Brain microvascular endothelial cell (primary cell): Measurements from ENCODE around the gene CPZ.

Source experiments
- DNase-seq: peaks from one replicate; pipeline ENCODE4 v3.0.0-alpha.2; 2020
- H3K27ac ChIP-seq: fragments of 250-450 bp; sonication (Bioruptor Pico); 2 replicates; pipeline ENCODE4 v1.5.1; 2020; ENCODE audit warnings: mild to moderate bottlenecking, moderate library complexity
- H3K27me3 ChIP-seq: fragments of 250-450 bp; sonication (Bioruptor Pico); replicated peaks from 2 replicates; pipeline ENCODE4 v1.5.1; 2020; ENCODE audit warnings: mild to moderate bottlenecking
- H3K36me3 ChIP-seq: fragments of 250-450 bp; sonication (Bioruptor Pico); replicated peaks from 2 replicates; pipeline ENCODE4 v1.5.1; 2020; ENCODE audit warnings: mild to moderate bottlenecking
- H3K4me3 ChIP-seq: 2 replicates; pipeline ENCODE4 v1.5.1; 2011; ENCODE audit warnings: low read depth, mild to moderate bottlenecking, control low read depth, low read length, moderate library complexity
- CTCF ChIP-seq: IDR thresholded peaks from 2 replicates; pipeline ENCODE4 v1.5.1; 2011; ENCODE audit warnings: low read depth, mild to moderate bottlenecking, moderate library complexity, low read length, control low read depth, inconsistent platforms; ENCODE audit errors: missing control alignments
- in situ Hi-C: cut with HindIII; loops from 2 replicates; pipeline ENCODE4 v1.10.0; 2017; ENCODE audit warnings: low sequenced_read_pairs, low pct_ligation_motif_present

Gene CPZ

GRCh38 chr4:8592366-8593263, at the start of gene CPZ:
CPZ (plus strand) TSS chr4:8592765; CDS start chr4:8592834, 69 bp downstream.
- Histone ChIP-seq H3K36me3 (no peaks in the 10 kb centered on the region), H3K4me3 (peak within 1 kb of the TSS; percentile 26), H3K27me3 (peaks cover 39% of the 10 kb centered on the region), H3K27ac (no peak within 1 kb of the TSS)
- in situ Hi-C loops, result no loop called here
- no peak for TF ChIP-seq CTCF
- DNase-seq, result peak; percentile 32

- Histone ChIP-seq H3K27ac (peak overlapping the region; percentile 40), H3K4me3 (no peak overlapping the region), H3K36me3 (no peaks in the 10 kb centered on the region), H3K27me3 (no peaks in the 10 kb centered on the region)
- DNase-seq, result peak; percentile 87
- in situ Hi-C loops, result no loop called here
- TF ChIP-seq CTCF, result no peak
Measured at GRCh38 chr4:8542776-8543525, 49.6 kb upstream of the CPZ start.

- no peaks in the 10 kb centered on the region for H3K36me3 ChIP-seq
- TF ChIP-seq CTCF, result no peak
- H3K27ac ChIP-seq, result no peak overlapping the region
- no peak overlapping the region for H3K4me3 ChIP-seq
- no peaks in the 10 kb centered on the region for H3K27me3 ChIP-seq
- no peak for DNase-seq
- in situ Hi-C loops, result no loop called here
Measured at GRCh38 chr4:8543623-8544022, 48.9 kb upstream of the CPZ start.

- Histone ChIP-seq H3K27ac (peak overlapping the region; percentile 45), H3K27me3 (no peaks in the 10 kb centered on the region), H3K36me3 (no peaks in the 10 kb centered on the region), H3K4me3 (no peak overlapping the region)
- no peak for TF ChIP-seq CTCF
- no peak for DNase-seq
- in situ Hi-C loops, result no loop called here
Measured at GRCh38 chr4:8544282-8544681, 48.3 kb upstream of the CPZ start.

- in situ Hi-C loops, result no loop called here
- Histone ChIP-seq H3K36me3 (no peaks in the 10 kb centered on the region), H3K4me3 (no peak overlapping the region), H3K27ac (peak overlapping the region; percentile 45), H3K27me3 (no peaks in the 10 kb centered on the region)
- no peak for TF ChIP-seq CTCF
- peak; percentile 76 for DNase-seq
Measured at GRCh38 chr4:8544741-8545438, 47.7 kb upstream of the CPZ start.
